BJ (cell line): ENCODE results near the gene MRPL34. TPM values are rescaled to one million over a fixed set of nuclear protein-coding genes. Genes with fewer than 3 reads are reported as not detected.

Experiments
- CTCF ChIA-PET: fragments of 350-600 bp; formaldehyde crosslinking; extraction: SDS; loops from one replicate; lab custom pipeline; 2021; ENCODE audit warnings: antibody characterized with exemption, inconsistent platforms; lab: Yijun Ruan, JAX
- POLR2A ChIA-PET: fragments of 300-600 bp; sonication (Branson Sonifier 250); formaldehyde crosslinking; extraction: SDS; loops from one replicate; lab custom pipeline; 2021; ENCODE audit warnings: antibody characterized with exemption; lab: Charles Lee
- DNase-seq: peaks from one replicate; pipeline ENCODE4 v3.0.0-alpha.2; 2011; ENCODE audit warnings: low read depth
- H3K27me3 ChIP-seq: 2 replicates; pipeline ENCODE4 v1.6.0; 2011; ENCODE audit warnings: low read length; ENCODE audit not compliant: control insufficient read depth, insufficient read depth
- H3K36me3 ChIP-seq: 2 replicates; pipeline ENCODE4 v1.5.1; 2011; ENCODE audit warnings: low read length; ENCODE audit not compliant: control insufficient read depth, insufficient read depth
- H3K4me3 ChIP-seq: 2 replicates; pipeline ENCODE4 v1.5.1; 2011; ENCODE audit warnings: low read depth, mild to moderate bottlenecking, control low read depth, low read length
- polyA plus RNA-seq: library from polyadenylated mRNA; depleted of rRNA; stranded (reverse); fragments of >200 nt; gene quantifications from 2 replicates; pipeline ENCODE4 v1.2.3, GENCODE V29; 2011
- TF ChIP-seq, protein P1 (sequence below): IDR thresholded peaks from 2 replicates; pipeline ENCODE4 v1.5.1; 2011; ENCODE audit warnings: low read depth, mild to moderate bottlenecking, control low read depth, inconsistent platforms, low read length, moderate library complexity; ENCODE audit not compliant: insufficient read depth

Gene MRPL34
- polyA plus RNA-seq, 1 experiment, result 19.9 TPM

DNA sequence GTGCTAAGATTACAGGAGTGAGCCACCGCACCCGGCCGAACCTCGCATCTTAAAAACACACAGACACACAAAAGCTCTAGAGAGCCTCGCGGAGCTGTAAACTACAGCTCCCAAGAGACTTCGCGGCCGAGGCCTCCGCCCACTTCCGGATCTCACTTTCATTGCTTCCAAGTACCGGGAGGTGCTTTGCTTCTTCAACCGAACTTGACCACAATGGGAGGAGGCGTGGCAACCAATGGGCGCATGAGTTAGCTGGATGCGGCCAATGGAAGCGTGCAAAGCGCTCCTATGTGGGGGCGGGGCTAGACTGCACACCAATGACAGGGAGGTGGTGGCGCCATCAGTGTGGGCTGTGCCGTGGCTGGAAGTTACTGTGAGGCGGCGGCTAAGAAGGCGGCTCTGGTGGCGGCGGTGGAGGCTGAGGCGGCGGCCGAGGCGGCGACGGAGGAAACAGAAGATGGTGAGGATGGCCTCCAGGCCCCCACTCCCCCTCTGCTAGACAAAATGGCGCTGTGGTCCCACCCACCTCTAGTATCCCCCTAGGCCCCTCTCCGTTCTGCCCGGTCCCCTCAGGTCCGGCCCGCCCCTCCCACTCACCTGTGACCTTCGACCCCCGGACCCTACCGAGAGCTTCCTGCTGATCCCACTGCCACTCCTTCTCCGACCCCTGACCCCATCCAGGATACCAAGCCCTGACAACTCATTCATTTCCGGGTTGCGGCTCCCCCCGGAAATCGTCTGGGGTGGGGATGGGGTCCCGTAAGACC, 3.7 kb downstream of the MRPL34 start, which contains the start of gene DDA1:
Gene DDA1 (plus strand): TSS at position 366 of the 767 bp plus-strand sequence. CDS start 92 bp downstream, at position 458.
- POLR2A ChIA-PET, result interaction anchor here (0.6 to 0.7 kb wide), 3 partner anchors 42 to 253 kb away, joined by 3 to 16 read pairs (median 3); partner anchors contain the start of gene BABAM1
- CTCF ChIA-PET, result interaction anchor here (1.1 kb wide), 1 partner anchor 14 kb away, joined by 4 read pairs; no protein-coding TSS in a partner anchor
- TF ChIP-seq, protein P1, sequence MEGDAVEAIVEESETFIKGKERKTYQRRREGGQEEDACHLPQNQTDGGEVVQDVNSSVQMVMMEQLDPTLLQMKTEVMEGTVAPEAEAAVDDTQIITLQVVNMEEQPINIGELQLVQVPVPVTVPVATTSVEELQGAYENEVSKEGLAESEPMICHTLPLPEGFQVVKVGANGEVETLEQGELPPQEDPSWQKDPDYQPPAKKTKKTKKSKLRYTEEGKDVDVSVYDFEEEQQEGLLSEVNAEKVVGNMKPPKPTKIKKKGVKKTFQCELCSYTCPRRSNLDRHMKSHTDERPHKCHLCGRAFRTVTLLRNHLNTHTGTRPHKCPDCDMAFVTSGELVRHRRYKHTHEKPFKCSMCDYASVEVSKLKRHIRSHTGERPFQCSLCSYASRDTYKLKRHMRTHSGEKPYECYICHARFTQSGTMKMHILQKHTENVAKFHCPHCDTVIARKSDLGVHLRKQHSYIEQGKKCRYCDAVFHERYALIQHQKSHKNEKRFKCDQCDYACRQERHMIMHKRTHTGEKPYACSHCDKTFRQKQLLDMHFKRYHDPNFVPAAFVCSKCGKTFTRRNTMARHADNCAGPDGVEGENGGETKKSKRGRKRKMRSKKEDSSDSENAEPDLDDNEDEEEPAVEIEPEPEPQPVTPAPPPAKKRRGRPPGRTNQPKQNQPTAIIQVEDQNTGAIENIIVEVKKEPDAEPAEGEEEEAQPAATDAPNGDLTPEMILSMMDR, result no peak

DNA sequence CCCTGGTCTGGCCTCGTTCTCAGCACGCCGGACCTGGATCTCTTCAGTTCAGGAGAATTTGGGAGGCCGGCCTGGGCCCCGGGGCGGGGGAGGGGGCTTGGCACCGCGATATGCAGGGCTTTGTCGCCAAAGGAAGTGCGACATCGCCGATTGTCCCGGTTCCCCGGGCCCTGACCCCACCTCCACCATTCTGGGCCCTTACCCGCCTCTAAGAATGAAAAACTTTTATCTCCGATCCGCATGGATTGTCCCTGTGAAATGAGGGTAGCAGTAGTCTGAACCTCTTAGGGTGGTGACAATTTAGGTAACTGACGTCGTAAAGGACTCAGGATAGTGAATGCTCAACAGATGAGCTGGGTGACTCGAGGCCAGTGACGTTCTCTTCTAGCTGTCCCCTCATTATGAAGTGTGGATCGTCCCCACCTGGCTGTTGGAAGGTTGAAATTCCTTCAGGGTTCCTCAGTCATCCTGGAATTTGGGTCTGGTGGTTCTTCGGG, 4.3 kb downstream of the MRPL34 start:
- TF ChIP-seq, protein P1, result no peak
- no peaks in the 10 kb centered on the region for H3K27me3 ChIP-seq
- CTCF ChIA-PET, result no interaction called here
- DNase-seq, result no peak
- peaks cover 10% of the 10 kb centered on the region for H3K36me3 ChIP-seq
- POLR2A ChIA-PET, result no interaction called here
- peak overlapping the region; percentile 83 for H3K4me3 ChIP-seq

More for the DNA sequence above, 3.7 kb downstream of the MRPL34 start, which contains the start of gene DDA1:
- H3K36me3 ChIP-seq, result peaks cover 6% of the 10 kb centered on the region
- H3K4me3 ChIP-seq, result peak within 1 kb of the TSS; percentile 83
- peak; percentile 99 for DNase-seq
- H3K27me3 ChIP-seq, result no peaks in the 10 kb centered on the region

DNA sequence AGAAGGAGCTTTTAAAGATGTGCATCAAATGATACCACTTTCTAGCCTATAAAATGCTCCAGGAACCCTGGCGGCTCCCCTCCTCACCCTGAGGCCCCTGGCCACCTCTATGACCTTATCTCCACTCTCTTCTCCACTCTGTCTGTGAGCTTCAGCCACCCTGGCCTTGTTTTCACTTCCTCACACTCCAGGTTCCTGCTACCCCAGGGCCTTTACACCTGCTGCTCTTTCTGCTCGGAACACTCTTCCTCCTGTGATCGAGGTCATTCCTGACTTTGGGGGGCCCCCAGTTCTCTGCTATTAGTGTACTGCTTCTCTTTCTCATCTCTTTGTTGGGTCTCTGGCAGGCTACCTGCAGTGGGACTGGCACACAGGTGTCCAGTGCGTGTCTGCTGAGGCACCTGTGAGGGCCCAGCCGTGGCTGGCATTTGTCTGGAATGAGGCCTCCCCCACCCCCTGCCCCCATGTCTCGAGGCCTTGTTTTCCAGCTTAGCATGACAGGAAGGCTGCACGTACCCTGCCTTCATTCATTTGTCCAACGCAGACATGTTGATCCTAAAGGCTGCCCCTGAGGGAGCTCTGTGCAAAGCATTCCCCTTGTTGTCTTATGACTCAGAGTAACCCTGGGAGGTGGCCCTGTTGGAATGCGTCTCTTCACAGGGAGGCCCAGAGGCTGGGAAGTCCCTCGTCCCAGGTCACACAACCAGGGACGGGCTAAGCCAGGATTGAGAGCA, 6.0 kb downstream of the MRPL34 start:
- peaks cover 16% of the 10 kb centered on the region for H3K36me3 ChIP-seq
- no peak for DNase-seq
- POLR2A ChIA-PET, result no interaction called here
- TF ChIP-seq, protein P1, result no peak
- CTCF ChIA-PET, result interaction anchor here (1.1 kb wide), 1 partner anchor 74 kb away, joined by 5 read pairs; no protein-coding TSS in a partner anchor
- H3K27me3 ChIP-seq, result no peaks in the 10 kb centered on the region
- no peak overlapping the region for H3K4me3 ChIP-seq

DNA sequence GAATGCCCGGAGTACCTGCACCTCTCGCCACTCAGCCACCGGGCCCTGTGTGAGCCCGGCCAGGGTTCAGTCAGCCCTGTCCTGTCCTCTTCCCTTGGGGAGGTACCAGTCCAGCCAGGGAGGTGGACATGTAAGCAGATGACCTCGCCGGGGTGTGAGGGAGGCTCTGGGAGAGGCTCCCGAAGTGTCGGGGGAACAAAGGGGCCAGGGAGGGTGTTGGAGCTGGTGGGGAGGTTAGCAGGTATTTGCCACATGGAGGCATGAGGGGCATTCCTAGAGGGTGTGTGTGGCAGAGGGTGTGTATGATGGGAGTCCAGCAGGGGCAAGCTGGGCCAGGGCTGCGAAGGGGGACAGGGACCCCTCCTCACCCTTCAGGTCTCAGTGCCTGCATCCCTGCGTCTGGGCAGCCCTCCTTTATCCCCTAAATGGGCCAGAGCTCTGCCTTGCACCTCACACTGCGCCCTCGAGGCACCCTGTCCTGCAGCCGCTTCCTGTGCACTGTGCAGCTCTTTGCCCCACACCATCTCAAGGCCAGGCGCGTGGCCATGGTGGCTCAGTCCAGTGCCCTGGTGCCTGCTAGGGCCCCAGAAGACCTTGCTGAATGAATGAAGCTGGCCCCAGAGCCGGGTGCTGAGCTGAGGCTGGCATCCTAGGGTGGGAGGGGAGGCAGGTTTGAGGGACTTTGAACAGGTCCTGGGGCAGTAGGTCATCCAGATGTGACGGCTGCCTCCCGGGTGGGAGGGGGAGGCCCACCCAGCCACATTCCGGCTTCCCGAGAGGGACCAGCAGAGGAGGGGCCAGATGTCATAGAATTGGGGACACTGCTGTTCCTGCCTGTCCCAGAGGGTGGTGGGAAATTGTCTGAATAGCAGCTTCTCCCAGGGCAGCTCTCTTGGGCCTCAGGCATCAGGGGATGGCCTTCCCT, 6.8 kb downstream of the MRPL34 start:
- ChIA-PET POLR2A (no interaction called here), CTCF (interaction anchor here (1.0 to 1.1 kb wide), 2 partner anchors 73 kb away, joined by 3 to 5 read pairs; no protein-coding TSS in a partner anchor)
- DNase-seq, result no peak
- TF ChIP-seq, protein P1, result no peak
- H3K4me3 ChIP-seq, result no peak overlapping the region
- H3K36me3 ChIP-seq, result peaks cover 16% of the 10 kb centered on the region
- H3K27me3 ChIP-seq, result no peaks in the 10 kb centered on the region
